ENCODE measurements around the gene AUTS2.

Gene AUTS2

DNA sequence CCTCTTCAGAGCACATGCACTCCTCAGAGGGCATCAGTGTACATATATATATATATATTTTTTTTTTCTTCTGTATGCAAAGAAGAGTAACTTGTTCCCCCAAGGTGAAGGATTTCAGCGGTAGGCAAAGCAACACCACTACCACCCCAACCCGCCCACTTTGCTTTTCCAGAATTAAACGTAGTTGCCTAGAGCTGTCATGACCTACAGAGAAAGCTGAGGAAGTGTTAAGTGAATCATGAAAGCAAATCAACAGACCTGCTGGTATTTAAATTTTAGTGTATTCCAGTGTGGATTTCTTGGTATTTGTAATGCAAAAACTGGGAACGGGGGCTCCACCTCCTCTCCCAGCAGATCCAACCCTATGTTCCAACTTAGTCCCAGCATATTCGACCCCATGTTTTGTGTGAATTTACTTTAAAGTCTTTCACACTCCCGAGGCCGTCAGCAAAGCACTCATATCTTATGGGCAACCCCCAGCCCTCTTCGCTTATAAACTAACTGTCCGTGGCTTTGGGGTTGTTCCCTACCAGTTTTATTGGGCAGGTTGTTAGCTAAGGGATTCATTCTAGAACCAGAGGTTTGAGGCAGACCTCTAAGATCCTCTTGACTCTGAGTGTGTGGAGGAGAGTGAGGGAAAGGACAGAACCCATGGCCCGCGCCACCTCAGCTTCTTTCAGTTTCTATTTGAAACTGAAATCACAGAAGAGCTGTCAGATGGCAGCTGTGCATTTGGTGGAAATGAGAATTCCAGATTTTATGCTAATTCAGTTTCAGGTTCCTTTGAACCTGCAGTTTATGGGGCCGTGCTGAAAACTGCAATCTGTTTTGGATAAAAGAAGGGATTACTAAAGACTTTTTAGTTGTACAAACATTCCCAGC lies 1083.4 kb downstream of the AUTS2 start:
- Histone ChIP-seq H3K4me1 (peaks cover 0 to 17% (median 12%) of the 10 kb centered on the region in 4 donors), H3K36me3 (no peaks in the 10 kb centered on the region), H3K27me3 (no peaks in the 10 kb centered on the region), H3K4me3 (no peak overlapping the region), H3K27ac (no peak overlapping the region), H3K9me3 (no peaks in the 10 kb centered on the region)
- intact Hi-C loops (cut with DNase I; ENCODE audit: low total_unique reads), result no loop called here
- TF ChIP-seq, protein P1, sequence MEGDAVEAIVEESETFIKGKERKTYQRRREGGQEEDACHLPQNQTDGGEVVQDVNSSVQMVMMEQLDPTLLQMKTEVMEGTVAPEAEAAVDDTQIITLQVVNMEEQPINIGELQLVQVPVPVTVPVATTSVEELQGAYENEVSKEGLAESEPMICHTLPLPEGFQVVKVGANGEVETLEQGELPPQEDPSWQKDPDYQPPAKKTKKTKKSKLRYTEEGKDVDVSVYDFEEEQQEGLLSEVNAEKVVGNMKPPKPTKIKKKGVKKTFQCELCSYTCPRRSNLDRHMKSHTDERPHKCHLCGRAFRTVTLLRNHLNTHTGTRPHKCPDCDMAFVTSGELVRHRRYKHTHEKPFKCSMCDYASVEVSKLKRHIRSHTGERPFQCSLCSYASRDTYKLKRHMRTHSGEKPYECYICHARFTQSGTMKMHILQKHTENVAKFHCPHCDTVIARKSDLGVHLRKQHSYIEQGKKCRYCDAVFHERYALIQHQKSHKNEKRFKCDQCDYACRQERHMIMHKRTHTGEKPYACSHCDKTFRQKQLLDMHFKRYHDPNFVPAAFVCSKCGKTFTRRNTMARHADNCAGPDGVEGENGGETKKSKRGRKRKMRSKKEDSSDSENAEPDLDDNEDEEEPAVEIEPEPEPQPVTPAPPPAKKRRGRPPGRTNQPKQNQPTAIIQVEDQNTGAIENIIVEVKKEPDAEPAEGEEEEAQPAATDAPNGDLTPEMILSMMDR (IDR thresholded peaks at IDR 0.05), result no peak
- no peak for DNase-seq

DNA sequence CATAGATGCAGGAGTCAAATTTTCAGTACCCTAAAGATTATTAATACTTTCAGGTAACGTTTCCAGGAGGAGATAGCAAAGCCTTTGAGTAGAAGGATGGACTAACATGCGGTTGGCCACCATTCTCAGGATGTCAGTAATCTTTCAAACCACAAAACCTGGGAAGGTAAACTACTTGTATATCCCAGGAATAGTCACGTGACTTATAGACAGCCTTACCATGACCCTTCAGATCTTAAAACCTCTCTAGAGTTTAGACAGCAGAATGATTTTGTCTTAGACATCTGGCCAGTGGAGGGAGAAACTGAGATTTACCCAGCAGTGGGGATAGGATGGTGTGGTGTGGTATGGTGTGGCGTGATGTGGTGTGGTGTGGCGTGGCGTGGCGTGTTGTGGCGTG lies 1085.9 kb downstream of the AUTS2 start:
- Histone ChIP-seq H3K27me3 (no peaks in the 10 kb centered on the region), H3K4me3 (no peak overlapping the region), H3K9me3 (no peaks in the 10 kb centered on the region), H3K36me3 (no peaks in the 10 kb centered on the region), H3K4me1 (peaks cover 0 to 17% (median 12%) of the 10 kb centered on the region in 4 donors), H3K27ac (no peak overlapping the region)
- intact Hi-C loops (cut with DNase I; ENCODE audit: low total_unique reads), result no loop called here
- no peak for DNase-seq
- TF ChIP-seq, protein P1 (IDR thresholded peaks at IDR 0.05), result no peak

DNA sequence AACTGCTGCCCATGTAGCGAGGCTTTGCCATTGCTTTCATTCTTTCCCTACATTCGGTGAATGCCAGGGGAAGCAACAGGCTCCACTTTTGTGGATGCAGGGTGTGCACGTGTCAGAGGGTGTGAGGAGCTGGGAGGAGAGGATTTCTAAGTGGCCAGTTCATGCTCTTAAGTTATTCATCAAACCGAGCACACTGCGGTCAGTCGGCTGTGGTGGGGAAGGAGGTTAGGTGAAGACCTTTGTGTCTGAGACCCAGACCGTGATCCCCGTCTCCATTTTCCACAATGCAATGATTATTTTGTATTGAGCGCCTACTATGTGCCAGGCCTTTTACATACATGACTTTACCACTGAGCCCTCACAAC lies 1095.0 kb downstream of the AUTS2 start:
- TF ChIP-seq, protein P1 (IDR thresholded peaks at IDR 0.05), result no peak
- Histone ChIP-seq H3K9me3 (no peaks in the 10 kb centered on the region), H3K4me1 (peaks cover 0 to 25% (median 12%) of the 10 kb centered on the region in 4 donors), H3K4me3 (peak overlapping the region; percentile 83 to 93), H3K27ac (peak overlapping the region; percentile 87 to 88), H3K36me3 (no peaks in the 10 kb centered on the region), H3K27me3 (no peaks in the 10 kb centered on the region)
- DNase-seq, result peak; percentile 37 to 69
- intact Hi-C loops (cut with DNase I; ENCODE audit: low total_unique reads), result no loop called here

DNA sequence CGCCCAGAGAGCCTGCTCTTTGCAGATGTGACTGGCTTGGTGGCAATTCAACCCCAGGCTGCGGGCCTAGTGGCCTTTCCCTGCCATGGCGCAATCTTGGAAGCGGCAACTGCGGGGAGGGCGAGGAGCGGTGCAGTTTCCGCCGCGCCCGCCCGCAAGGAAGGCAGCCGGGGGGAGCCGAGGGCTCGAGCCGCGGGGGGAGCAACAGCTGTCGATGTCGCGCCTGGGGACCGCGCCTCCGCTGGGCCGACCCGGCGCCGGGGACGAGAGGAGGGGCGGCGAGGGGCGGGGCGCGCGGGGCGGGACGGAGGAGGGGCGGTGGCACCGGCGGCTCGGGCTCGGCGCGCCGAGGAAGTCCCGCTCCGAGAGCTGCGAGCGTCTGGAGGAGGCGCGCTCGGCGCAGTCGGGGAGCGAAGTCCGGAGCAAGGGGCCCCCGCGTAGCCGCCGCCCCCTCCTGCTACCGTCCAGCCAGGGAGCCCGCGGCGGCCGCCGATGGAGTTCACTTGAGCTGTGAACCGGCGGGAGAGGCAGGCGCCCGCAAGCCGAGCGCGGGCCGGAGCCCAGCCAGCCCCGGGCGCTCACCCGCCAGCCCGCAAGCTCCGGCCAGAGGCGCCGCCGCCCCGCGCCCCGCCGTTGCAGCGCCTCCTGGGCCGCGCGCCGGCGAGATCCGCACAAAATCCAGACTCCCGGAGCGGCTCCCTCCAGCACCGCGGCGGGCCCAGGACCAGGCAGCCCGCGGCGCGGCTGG lies 1095.6 kb downstream of the AUTS2 start:
- peak overlapping the region; percentile 83 to 93 for H3K4me3 ChIP-seq
- H3K9me3 ChIP-seq, result no peaks in the 10 kb centered on the region
- TF ChIP-seq, protein P1 (IDR thresholded peaks at IDR 0.05), result peak; percentile 18 to 45
- H3K4me1 ChIP-seq, result peaks cover 0 to 25% (median 12%) of the 10 kb centered on the region in 4 donors
- intact Hi-C loops (cut with DNase I; ENCODE audit: low total_unique reads), result no loop called here
- H3K27me3 ChIP-seq, result no peaks in the 10 kb centered on the region
- peak overlapping the region; percentile 87 to 88 for H3K27ac ChIP-seq
- DNase-seq, result peak; percentile 70 to 88
- no peaks in the 10 kb centered on the region for H3K36me3 ChIP-seq

DNA sequence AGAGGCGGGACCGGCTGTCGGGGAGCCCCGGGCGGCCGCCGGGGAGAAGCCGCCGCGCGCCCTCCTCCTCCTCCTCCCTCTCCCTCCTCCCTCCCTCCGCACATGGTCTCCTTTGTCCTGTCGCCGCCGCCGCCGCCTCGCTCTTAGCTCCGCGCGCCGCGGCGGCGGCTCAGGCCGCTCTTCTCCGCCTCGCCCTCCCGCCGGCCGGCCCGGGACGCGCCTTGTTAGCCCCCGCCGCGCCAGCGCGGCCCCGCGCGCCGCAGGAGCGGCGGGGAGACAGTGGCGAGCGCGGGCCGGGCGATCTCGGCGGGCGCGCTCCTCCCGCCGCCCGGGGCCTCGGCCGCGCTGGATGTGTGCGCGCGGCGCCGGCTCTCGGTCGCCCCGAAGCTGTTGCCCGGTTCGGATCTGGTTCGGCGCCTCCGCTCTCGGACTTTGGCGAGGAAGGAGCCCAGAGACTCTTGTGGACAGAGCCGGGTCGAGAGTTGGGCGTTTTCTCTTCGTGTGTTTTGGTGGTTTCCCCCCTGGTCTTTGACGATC lies 1096.2 kb downstream of the AUTS2 start:
- peak; percentile 31 to 68 for DNase-seq
- Histone ChIP-seq H3K27me3 (no peaks in the 10 kb centered on the region), H3K36me3 (no peaks in the 10 kb centered on the region), H3K9me3 (no peaks in the 10 kb centered on the region), H3K27ac (peak overlapping the region; percentile 87 to 88), H3K4me3 (peak overlapping the region; percentile 83 to 93), H3K4me1 (peaks cover 0 to 25% (median 12%) of the 10 kb centered on the region in 4 donors)
- TF ChIP-seq, protein P1 (IDR thresholded peaks at IDR 0.05), result no peak
- intact Hi-C loops (cut with DNase I; ENCODE audit: low total_unique reads), result no loop called here
